GM23248 (cell line): ENCODE results near the gene FAM9B. TPM values are rescaled to one million over a fixed set of nuclear protein-coding genes. Genes with fewer than 3 reads are reported as not detected.

Source experiments
- DNase-seq: peaks from one replicate; pipeline ENCODE4 v3.0.0-alpha.2; 2015
- H2AFZ ChIP-seq: fragments of 200-600 bp; sonication (generic); 2 replicates; pipeline ENCODE4 v1.6.1; 2016; ENCODE audit warnings: antibody characterized with exemption
- H3F3A ChIP-seq: fragments of 200-600 bp; sonication (generic); 2 replicates; pipeline ENCODE4 v1.6.1; 2016; ENCODE audit warnings: mild to moderate bottlenecking, antibody characterized with exemption, mixed run types; ENCODE audit not compliant: insufficient read depth
- H3K27ac ChIP-seq: fragments of 200-600 bp; sonication (generic); 2 replicates; pipeline ENCODE4 v1.5.1; 2016; ENCODE audit warnings: mild to moderate bottlenecking
- H3K27me3 ChIP-seq: fragments of 200-600 bp; sonication (generic); replicated peaks from 2 replicates; pipeline ENCODE4 v1.6.1; 2016; ENCODE audit warnings: mild to moderate bottlenecking; ENCODE audit not compliant: insufficient read depth
- H3K36me3 ChIP-seq: fragments of 200-600 bp; sonication (generic); 2 replicates; pipeline ENCODE4 v1.6.1; 2016; ENCODE audit warnings: low read depth, mild to moderate bottlenecking
- H3K4me1 ChIP-seq: fragments of 200-600 bp; sonication (generic); 2 replicates; pipeline ENCODE4 v1.6.1; 2016; ENCODE audit warnings: mild to moderate bottlenecking; ENCODE audit not compliant: insufficient read depth
- H3K4me2 ChIP-seq: fragments of 200-600 bp; sonication (generic); one replicate; pipeline ENCODE4 v1.6.1; 2016; ENCODE audit warnings: mild to moderate bottlenecking; ENCODE audit not compliant: unreplicated experiment
- H3K4me3 ChIP-seq: fragments of 200-600 bp; sonication (generic); 2 replicates; pipeline ENCODE4 v1.5.1; 2016; ENCODE audit warnings: mild to moderate bottlenecking
- H3K79me2 ChIP-seq: fragments of 200-600 bp; sonication (generic); 2 replicates; pipeline ENCODE4 v1.6.1; 2016; ENCODE audit warnings: mild to moderate bottlenecking; ENCODE audit not compliant: insufficient read depth
- H3K9ac ChIP-seq: fragments of 200-600 bp; sonication (generic); 2 replicates; pipeline ENCODE4 v1.6.1; 2016; ENCODE audit warnings: mild to moderate bottlenecking
- H3K9me2 ChIP-seq: fragments of 200-600 bp; sonication (generic); 2 replicates; pipeline ENCODE4 v1.6.1; 2016; ENCODE audit warnings: mixed run types, mild to moderate bottlenecking, moderate library complexity; ENCODE audit not compliant: insufficient read depth
- H3K9me3 ChIP-seq: fragments of 200-600 bp; sonication (generic); one replicate; pipeline ENCODE4 v1.6.1; 2017; ENCODE audit warnings: low read depth
- H4K20me1 ChIP-seq: fragments of 200-600 bp; sonication (generic); 2 replicates; pipeline ENCODE4 v1.6.0; 2016; ENCODE audit not compliant: insufficient read depth
- EZH2 ChIP-seq: fragments of 200-600 bp; sonication (generic); IDR thresholded peaks from 2 replicates; pipeline ENCODE4 v1.6.1; 2018; ENCODE audit warnings: antibody characterized with exemption, mild to moderate bottlenecking; ENCODE audit not compliant: insufficient read depth, poor library complexity, severe bottlenecking
- EZH2phosphoT487 ChIP-seq: fragments of 200-600 bp; sonication (generic); IDR thresholded peaks from 2 replicates; pipeline ENCODE4 v1.6.1; 2018; ENCODE audit warnings: antibody characterized with exemption, moderate library complexity, mild to moderate bottlenecking, low read depth; ENCODE audit not compliant: insufficient read depth
- WGBS, 2 experiments: methylation state at CpG; one replicate each; pipeline ENCODE4 v1.1.6; 2015 to 2017; ENCODE audit warnings: low lambda C conversion rate in 2 of 2, low coverage in 1 of 2; ENCODE audit errors: missing lambda C conversion rate in 2 of 2; 5-methylcytosine and 5-hydroxymethylcytosine counted together
- in situ Hi-C: fragments of 300-500 bp; cut with MboI; formaldehyde crosslinking; loops from 2 replicates; pipeline ENCODE4 v1.15.0; 2020
- polyA plus RNA-seq: library from polyadenylated mRNA; unstranded; fragments of >200 nt; fragmentation: Nextera tagmentation; extraction: Ambion mirVana; gene quantifications from 2 replicates; pipeline ENCODE4 v1.2.1, GENCODE V29; 2016
- total RNA-seq: library from RNA; depleted of rRNA; stranded (reverse); fragments of >200 nt; shearing (Covaris generic); gene quantifications from 2 replicates; pipeline ENCODE4 v1.2.3, GENCODE V29; 2014

The FAM9B gene
- total and polyA plus RNA-seq, 2 experiments from 2014 or later: not detected

DNA sequence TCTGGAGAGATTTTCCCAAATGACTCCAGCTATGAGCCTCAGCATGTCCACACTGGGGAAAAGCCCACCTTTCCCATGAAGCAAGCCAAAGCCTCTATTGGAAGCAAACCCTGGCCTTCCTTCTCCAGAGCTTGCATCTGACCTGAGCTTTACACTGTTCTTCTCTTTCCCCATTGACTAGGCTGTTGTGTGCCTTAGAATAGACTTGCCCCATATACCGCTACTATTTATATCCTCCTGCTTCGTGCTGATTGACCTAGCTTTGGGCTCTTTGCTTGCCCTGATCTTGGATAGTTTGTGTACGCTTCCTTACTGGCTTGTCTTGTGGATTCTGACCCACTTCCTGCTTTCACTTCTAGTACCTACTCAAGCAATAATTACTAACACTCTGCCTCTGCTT is 30.9 kb downstream of the FAM9B start:
- Histone ChIP-seq H2AFZ (no peak overlapping the region), H3K4me3 (no peak overlapping the region), H3K79me2 (no peaks in the 10 kb centered on the region), H3K9me2 (no peaks in the 10 kb centered on the region), H3K4me1 (no peaks in the 10 kb centered on the region), H3K27me3 (no peaks in the 10 kb centered on the region), H3K9me3 (no peaks in the 10 kb centered on the region), H3K9ac (no peak overlapping the region), H3K4me2 (no peak overlapping the region), H3K36me3 (no peaks in the 10 kb centered on the region), H3K27ac (no peak overlapping the region), H4K20me1 (no peaks in the 10 kb centered on the region), H3F3A (no peaks in the 10 kb centered on the region)
- TF ChIP-seq EZH2 (no peak), EZH2phosphoT487 (no peak)
- WGBS, 2 experiments: 66 to 73% methylated on average over 3 of the region's 3 CpGs
- in situ Hi-C loops: no loop called here
- no peak for DNase-seq

DNA sequence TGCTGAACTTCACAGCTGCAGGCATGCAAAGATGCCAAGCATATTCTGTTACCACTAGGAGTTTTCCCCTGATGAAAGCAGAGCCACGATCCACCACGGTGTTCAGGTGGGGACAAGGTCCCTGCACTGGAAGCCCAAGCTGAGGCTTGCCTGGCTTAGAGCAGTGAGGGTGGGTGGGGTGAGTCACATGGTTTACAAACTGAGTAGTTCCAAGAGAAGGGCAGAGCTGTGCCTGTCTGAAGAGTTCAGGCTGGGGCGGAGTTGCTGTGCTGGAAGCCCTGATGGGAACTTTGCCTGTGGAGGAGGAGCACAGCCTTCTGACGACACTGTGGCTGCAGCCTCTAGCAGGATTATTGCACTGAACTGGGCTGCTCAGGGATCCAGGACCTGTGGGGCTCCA is 45.5 kb downstream of the FAM9B start:
- no peaks in the 10 kb centered on the region for H3K4me1 ChIP-seq
- no peaks in the 10 kb centered on the region for H3K79me2 ChIP-seq
- H3K9ac ChIP-seq: no peak overlapping the region
- no peaks in the 10 kb centered on the region for H3K27me3 ChIP-seq
- no peaks in the 10 kb centered on the region for H3K9me3 ChIP-seq
- H3K9me2 ChIP-seq: no peaks in the 10 kb centered on the region
- no peak overlapping the region for H3K4me3 ChIP-seq
- H3K4me2 ChIP-seq: no peak overlapping the region
- no peaks in the 10 kb centered on the region for H4K20me1 ChIP-seq
- H3K27ac ChIP-seq: no peak overlapping the region
- no peaks in the 10 kb centered on the region for H3F3A ChIP-seq
- H2AFZ ChIP-seq: peak overlapping the region; percentile 45; the same call in 1 of the 2 replicates
- peak; percentile 77 for DNase-seq
- in situ Hi-C loops: no loop called here
- H3K36me3 ChIP-seq: no peaks in the 10 kb centered on the region
- WGBS, 2 experiments: 0 to 11% methylated on average over 2 of the region's 4 CpGs
- TF ChIP-seq EZH2phosphoT487: no peak
- no peak for TF ChIP-seq EZH2

DNA sequence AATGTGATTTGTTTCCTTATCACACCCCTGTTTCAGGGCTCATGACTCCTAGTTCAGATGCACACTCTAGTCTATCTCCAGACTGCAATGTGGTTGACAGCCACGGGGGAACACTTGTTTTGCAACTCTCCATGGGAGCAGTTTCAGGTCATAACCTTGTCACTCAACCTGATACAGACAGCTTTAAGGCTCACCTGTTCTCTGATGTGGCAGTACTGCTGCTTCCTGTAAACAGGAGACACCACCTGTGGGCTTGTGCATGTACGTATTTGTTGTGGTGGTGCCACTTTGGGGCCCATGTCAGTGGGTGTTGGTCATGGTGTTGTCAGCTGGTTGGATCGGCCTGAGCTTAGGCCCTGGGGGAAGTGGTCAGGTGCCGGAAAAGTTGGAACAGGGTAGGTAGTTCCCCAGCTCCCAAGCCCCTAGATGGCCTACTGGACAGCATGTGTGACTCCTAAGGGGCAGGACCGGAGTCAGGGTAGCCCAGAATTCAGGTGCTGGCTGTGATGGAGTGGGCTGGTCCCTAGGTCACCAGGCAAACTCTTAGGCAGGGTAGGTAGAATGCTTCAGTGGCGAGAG is 46.2 kb downstream of the FAM9B start:
- Histone ChIP-seq H3K4me3 (no peak overlapping the region), H3K4me1 (no peaks in the 10 kb centered on the region), H3K27ac (no peak overlapping the region), H3K9me2 (no peaks in the 10 kb centered on the region), H3K27me3 (no peaks in the 10 kb centered on the region), H3K9me3 (no peaks in the 10 kb centered on the region), H2AFZ (no peak overlapping the region), H3K9ac (no peak overlapping the region), H4K20me1 (no peaks in the 10 kb centered on the region), H3K4me2 (no peak overlapping the region), H3K79me2 (no peaks in the 10 kb centered on the region), H3K36me3 (no peaks in the 10 kb centered on the region), H3F3A (no peaks in the 10 kb centered on the region)
- in situ Hi-C loops: no loop called here
- WGBS, 2 experiments: 67 to 74% methylated on average over 4 to 5 of the region's 6 CpGs
- DNase-seq: no peak
- TF ChIP-seq EZH2: no peak
- TF ChIP-seq EZH2phosphoT487: no peak

DNA sequence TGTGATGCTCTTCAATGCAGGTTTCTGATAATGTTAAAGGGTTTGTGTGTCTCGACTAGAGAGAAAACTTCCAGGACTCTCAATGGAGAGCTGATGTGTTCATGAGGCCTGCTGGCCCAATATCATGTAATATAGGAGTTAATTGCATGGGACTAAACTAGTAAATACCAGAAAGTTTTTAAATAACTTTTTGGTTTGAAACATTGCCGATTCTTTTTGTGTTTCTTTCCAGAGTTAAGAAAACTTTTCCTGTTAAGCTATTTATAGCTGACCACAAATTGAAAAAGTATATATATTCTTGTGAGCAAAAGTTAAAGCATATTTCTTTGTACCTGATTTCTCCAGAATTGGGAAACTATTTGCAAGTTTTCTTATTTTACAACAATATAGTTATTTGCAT is 49.7 kb downstream of the FAM9B start:
- in situ Hi-C loops: no loop called here
- 56 to 60% methylated on average over 2 of the region's 2 CpGs for WGBS, 2 experiments

DNA sequence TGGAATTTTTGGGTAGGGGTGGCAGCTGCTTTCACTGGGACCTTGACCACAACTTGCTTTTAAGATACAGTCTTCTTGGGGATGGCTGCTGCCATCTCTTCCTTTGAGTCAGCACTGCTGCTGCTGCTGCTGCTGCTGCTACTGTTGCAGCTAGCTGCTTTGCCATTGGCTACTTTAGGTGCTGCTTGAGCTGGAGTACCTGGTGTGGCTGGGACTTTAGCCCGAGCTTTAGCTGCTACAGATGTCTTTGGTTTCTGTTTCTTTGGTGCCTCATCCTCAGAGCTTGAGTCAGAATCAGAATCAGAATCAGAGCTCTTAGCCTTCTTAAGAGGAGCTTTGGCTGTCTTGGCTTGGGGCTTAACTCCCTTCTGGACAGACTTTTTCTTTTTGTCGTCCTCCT is 52.2 kb downstream of the FAM9B start:
- Histone ChIP-seq H3K4me2 (no peak overlapping the region), H3K9ac (no peak overlapping the region), H3K9me2 (no peaks in the 10 kb centered on the region), H3K4me1 (no peaks in the 10 kb centered on the region), H3F3A (no peaks in the 10 kb centered on the region), H3K27me3 (no peaks in the 10 kb centered on the region), H3K79me2 (no peaks in the 10 kb centered on the region), H4K20me1 (no peaks in the 10 kb centered on the region), H3K36me3 (no peaks in the 10 kb centered on the region), H3K4me3 (no peak overlapping the region), H2AFZ (no peak overlapping the region), H3K27ac (no peak overlapping the region), H3K9me3 (no peaks in the 10 kb centered on the region)
- in situ Hi-C loops: no loop called here
- 22 to 54% methylated on average over 1 to 2 of the region's 2 CpGs for WGBS, 2 experiments
- no peak for DNase-seq
- TF ChIP-seq EZH2 (no peak), EZH2phosphoT487 (no peak)

More for the DNA sequence above, 49.7 kb downstream of the FAM9B start:
- Histone ChIP-seq H3K4me3 (no peak overlapping the region), H3K9ac (no peak overlapping the region), H3K4me2 (no peak overlapping the region), H3K27ac (no peak overlapping the region), H3K79me2 (no peaks in the 10 kb centered on the region), H3K27me3 (no peaks in the 10 kb centered on the region), H2AFZ (no peak overlapping the region), H3F3A (no peaks in the 10 kb centered on the region), H3K36me3 (no peaks in the 10 kb centered on the region), H4K20me1 (no peaks in the 10 kb centered on the region), H3K4me1 (no peaks in the 10 kb centered on the region), H3K9me3 (no peaks in the 10 kb centered on the region), H3K9me2 (no peaks in the 10 kb centered on the region)
- DNase-seq: no peak
- no peak for TF ChIP-seq EZH2
- TF ChIP-seq EZH2phosphoT487: no peak
